Mammary epithelial cell (primary cell): ENCODE data around the gene CORO2B.

ENCODE experiments used
- EZH2 ChIP-seq: IDR thresholded peaks from 2 replicates; pipeline ENCODE4 v1.6.1; 2012; ENCODE audit warnings: low read length, inconsistent platforms, borderline replicate concordance
- TF ChIP-seq, protein P1 (sequence below), 2 donors: IDR thresholded peaks in 1 of 2; conservative IDR thresholded peaks in 1 of 2; 2 replicates each; pipeline ENCODE4 v1.5.1; 2011 to 2012; ENCODE audit warnings: inconsistent platforms in 2 of 2, low read length in 2 of 2, mild to moderate bottlenecking in 2 of 2, control low read depth in 1 of 2, low read depth in 1 of 2; ENCODE audit not compliant: insufficient read depth in 1 of 2; ENCODE audit errors: extremely low read depth in 1 of 2

DNA sequence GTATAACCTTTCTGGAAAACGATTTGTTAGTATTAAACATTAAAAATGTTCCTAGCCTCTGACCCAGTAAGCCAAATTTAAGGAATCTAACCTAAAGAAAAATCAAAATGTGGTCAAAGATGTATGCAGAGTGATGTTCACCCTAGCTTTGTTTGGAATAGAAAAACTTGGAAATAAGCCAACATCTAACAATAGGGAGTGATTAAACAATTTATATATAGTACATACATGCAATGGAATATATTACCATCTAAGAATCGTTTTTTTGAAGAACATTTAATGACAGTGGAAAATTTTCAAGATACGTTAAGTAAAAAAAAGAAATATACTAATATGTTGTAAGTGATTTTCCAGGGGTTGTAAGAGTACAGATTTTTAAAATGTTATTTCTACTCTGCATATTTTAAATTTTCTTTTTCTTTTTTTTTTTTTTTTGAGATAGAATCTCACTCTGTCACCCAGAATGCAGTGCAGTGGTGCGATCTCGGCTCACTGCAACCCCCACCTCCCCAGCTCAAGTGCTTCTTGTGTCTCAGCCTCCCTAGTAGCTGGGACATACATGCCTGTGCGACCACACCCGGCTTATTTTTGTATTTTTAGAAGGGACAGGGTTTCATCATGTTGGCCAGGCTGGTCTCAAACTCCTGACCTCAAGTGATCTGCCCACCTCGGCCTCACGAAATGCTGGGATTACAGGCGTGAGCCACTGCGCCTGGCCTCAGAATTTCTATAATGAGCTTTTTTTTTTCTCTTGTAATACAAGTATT, 187.0 kb downstream of the CORO2B start:
- TF ChIP-seq, protein P1, sequence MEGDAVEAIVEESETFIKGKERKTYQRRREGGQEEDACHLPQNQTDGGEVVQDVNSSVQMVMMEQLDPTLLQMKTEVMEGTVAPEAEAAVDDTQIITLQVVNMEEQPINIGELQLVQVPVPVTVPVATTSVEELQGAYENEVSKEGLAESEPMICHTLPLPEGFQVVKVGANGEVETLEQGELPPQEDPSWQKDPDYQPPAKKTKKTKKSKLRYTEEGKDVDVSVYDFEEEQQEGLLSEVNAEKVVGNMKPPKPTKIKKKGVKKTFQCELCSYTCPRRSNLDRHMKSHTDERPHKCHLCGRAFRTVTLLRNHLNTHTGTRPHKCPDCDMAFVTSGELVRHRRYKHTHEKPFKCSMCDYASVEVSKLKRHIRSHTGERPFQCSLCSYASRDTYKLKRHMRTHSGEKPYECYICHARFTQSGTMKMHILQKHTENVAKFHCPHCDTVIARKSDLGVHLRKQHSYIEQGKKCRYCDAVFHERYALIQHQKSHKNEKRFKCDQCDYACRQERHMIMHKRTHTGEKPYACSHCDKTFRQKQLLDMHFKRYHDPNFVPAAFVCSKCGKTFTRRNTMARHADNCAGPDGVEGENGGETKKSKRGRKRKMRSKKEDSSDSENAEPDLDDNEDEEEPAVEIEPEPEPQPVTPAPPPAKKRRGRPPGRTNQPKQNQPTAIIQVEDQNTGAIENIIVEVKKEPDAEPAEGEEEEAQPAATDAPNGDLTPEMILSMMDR (conservative IDR thresholded peaks at IDR 0.05 in 1 of 2, IDR thresholded peaks at IDR 0.05 in 1 of 2; ENCODE audit: extremely low read depth in 1 of 2, insufficient read depth in 1 of 2, low read depth in 1 of 2, low read length in 2 of 2): no peak
- no peak for TF ChIP-seq EZH2
